ENCODE data around the gene TRIML2.

Gene TRIML2

GRCh38 chr4:188138227-188138626 lies 28.8 kb upstream of the TRIML2 start:
- 93 to 95% methylated on average over 10 of the region's 10 CpGs for WGBS, 2 experiments
- Histone ChIP-seq H3K36me3 (ENCODE audit: control insufficient read depth, insufficient read depth, low read length) (no peaks in the 10 kb centered on the region), H3K27ac (ENCODE audit: insufficient read depth, low read depth, low read length, poor library complexity, severe bottlenecking) (no peak overlapping the region)

GRCh38 chr4:188132232-188132631 lies 22.8 kb upstream of the TRIML2 start:
- no peaks in the 10 kb centered on the region for H3K9me3 ChIP-seq (ENCODE audit: control insufficient read depth, low read length)
- no peaks in the 10 kb centered on the region for H3K36me3 ChIP-seq (ENCODE audit: control insufficient read depth, insufficient read depth, low read length)
- H3K4me1 ChIP-seq (ENCODE audit: control insufficient read depth, insufficient read depth, low read length), result no peaks in the 10 kb centered on the region
- H3K27me3 ChIP-seq (ENCODE audit: control insufficient read depth, insufficient read depth, low read length, poor library complexity, severe bottlenecking), result no peaks in the 10 kb centered on the region
- WGBS, 2 experiments, result 98 to 99% methylated on average over 5 of the region's 5 CpGs
- no peak overlapping the region for H3K27ac ChIP-seq (ENCODE audit: insufficient read depth, low read depth, low read length, poor library complexity, severe bottlenecking)
- H3K4me3 ChIP-seq (ENCODE audit: insufficient read depth, low read depth, low read length), result no peak overlapping the region

More at GRCh38 chr4:188138227-188138626, 28.8 kb upstream of the TRIML2 start:
- no peaks in the 10 kb centered on the region for H3K27me3 ChIP-seq (ENCODE audit: control insufficient read depth, insufficient read depth, low read length, poor library complexity, severe bottlenecking)
- no peaks in the 10 kb centered on the region for H3K9me3 ChIP-seq (ENCODE audit: control insufficient read depth, low read length)
- no peak overlapping the region for H3K4me3 ChIP-seq (ENCODE audit: insufficient read depth, low read depth, low read length)
- H3K4me1 ChIP-seq (ENCODE audit: control insufficient read depth, insufficient read depth, low read length), result no peaks in the 10 kb centered on the region

- no peaks in the 10 kb centered on the region for H3K27me3 ChIP-seq (ENCODE audit: control insufficient read depth, insufficient read depth, low read length, poor library complexity, severe bottlenecking)
- no peaks in the 10 kb centered on the region for H3K36me3 ChIP-seq (ENCODE audit: control insufficient read depth, insufficient read depth, low read length)
- H3K9me3 ChIP-seq (ENCODE audit: control insufficient read depth, low read length), result no peaks in the 10 kb centered on the region
- H3K4me3 ChIP-seq (ENCODE audit: insufficient read depth, low read depth, low read length), result no peak overlapping the region
- no peak overlapping the region for H3K27ac ChIP-seq (ENCODE audit: insufficient read depth, low read depth, low read length, poor library complexity, severe bottlenecking)
- WGBS, 2 experiments, result 89% methylated on average over 4 of the region's 4 CpGs
- H3K4me1 ChIP-seq (ENCODE audit: control insufficient read depth, insufficient read depth, low read length), result no peaks in the 10 kb centered on the region
Observed at GRCh38 chr4:188130355-188130754, 21.0 kb upstream of the TRIML2 start.

- Histone ChIP-seq H3K4me3 (ENCODE audit: insufficient read depth, low read depth, low read length) (no peak overlapping the region), H3K27ac (ENCODE audit: insufficient read depth, low read depth, low read length, poor library complexity, severe bottlenecking) (no peak overlapping the region), H3K36me3 (ENCODE audit: control insufficient read depth, insufficient read depth, low read length) (no peaks in the 10 kb centered on the region), H3K27me3 (ENCODE audit: control insufficient read depth, insufficient read depth, low read length, poor library complexity, severe bottlenecking) (no peaks in the 10 kb centered on the region), H3K9me3 (ENCODE audit: control insufficient read depth, low read length) (no peaks in the 10 kb centered on the region), H3K4me1 (ENCODE audit: control insufficient read depth, insufficient read depth, low read length) (no peaks in the 10 kb centered on the region)
- WGBS, 2 experiments, result 93 to 96% methylated on average over 5 of the region's 5 CpGs
Observed at GRCh38 chr4:188127214-188127874, 17.9 kb upstream of the TRIML2 start.

GRCh38 chr4:188121530-188121929 lies 12.1 kb upstream of the TRIML2 start:
- no peak overlapping the region for H3K27ac ChIP-seq (ENCODE audit: insufficient read depth, low read depth, low read length, poor library complexity, severe bottlenecking)
- 41 to 46% methylated on average over 13 of the region's 13 CpGs for WGBS, 2 experiments
- H3K4me3 ChIP-seq (ENCODE audit: insufficient read depth, low read depth, low read length), result no peak overlapping the region
- no peaks in the 10 kb centered on the region for H3K9me3 ChIP-seq (ENCODE audit: control insufficient read depth, low read length)
- H3K4me1 ChIP-seq (ENCODE audit: control insufficient read depth, insufficient read depth, low read length), result no peaks in the 10 kb centered on the region
- no peaks in the 10 kb centered on the region for H3K27me3 ChIP-seq (ENCODE audit: control insufficient read depth, insufficient read depth, low read length, poor library complexity, severe bottlenecking)
- H3K36me3 ChIP-seq (ENCODE audit: control insufficient read depth, insufficient read depth, low read length), result no peaks in the 10 kb centered on the region

- no peaks in the 10 kb centered on the region for H3K4me1 ChIP-seq (ENCODE audit: control insufficient read depth, insufficient read depth, low read length)
- no peak overlapping the region for H3K4me3 ChIP-seq (ENCODE audit: insufficient read depth, low read depth, low read length)
- 90 to 92% methylated on average over 16 of the region's 16 CpGs for WGBS, 2 experiments
- no peaks in the 10 kb centered on the region for H3K36me3 ChIP-seq (ENCODE audit: control insufficient read depth, insufficient read depth, low read length)
- H3K27me3 ChIP-seq (ENCODE audit: control insufficient read depth, insufficient read depth, low read length, poor library complexity, severe bottlenecking), result no peaks in the 10 kb centered on the region
- H3K9me3 ChIP-seq (ENCODE audit: control insufficient read depth, low read length), result no peaks in the 10 kb centered on the region
- H3K27ac ChIP-seq (ENCODE audit: insufficient read depth, low read depth, low read length, poor library complexity, severe bottlenecking), result no peak overlapping the region
Observed at GRCh38 chr4:188117631-188118324, 8.4 kb upstream of the TRIML2 start.

- Histone ChIP-seq H3K27ac (ENCODE audit: insufficient read depth, low read depth, low read length, poor library complexity, severe bottlenecking) (no peak overlapping the region), H3K4me1 (ENCODE audit: control insufficient read depth, insufficient read depth, low read length) (peaks cover 7% of the 10 kb centered on the region)
- 94 to 96% methylated on average over 8 to 9 of the region's 9 CpGs for WGBS, 2 experiments
Observed at GRCh38 chr4:188113156-188113555, 3.8 kb upstream of the TRIML2 start.

GRCh38 chr4:188111955-188112354 lies 2.6 kb upstream of the TRIML2 start:
- H3K4me3 ChIP-seq (ENCODE audit: insufficient read depth, low read depth, low read length), result no peak overlapping the region
- 71 to 83% methylated on average over 5 to 6 of the region's 6 CpGs for WGBS, 2 experiments
- no peak overlapping the region for H3K27ac ChIP-seq (ENCODE audit: insufficient read depth, low read depth, low read length, poor library complexity, severe bottlenecking)
- no peaks in the 10 kb centered on the region for H3K36me3 ChIP-seq (ENCODE audit: control insufficient read depth, insufficient read depth, low read length)
- peaks cover 14% of the 10 kb centered on the region for H3K4me1 ChIP-seq (ENCODE audit: control insufficient read depth, insufficient read depth, low read length)
- H3K9me3 ChIP-seq (ENCODE audit: control insufficient read depth, low read length), result no peaks in the 10 kb centered on the region
- no peaks in the 10 kb centered on the region for H3K27me3 ChIP-seq (ENCODE audit: control insufficient read depth, insufficient read depth, low read length, poor library complexity, severe bottlenecking)

More at GRCh38 chr4:188113156-188113555, 3.8 kb upstream of the TRIML2 start:
- Histone ChIP-seq H3K27me3 (ENCODE audit: control insufficient read depth, insufficient read depth, low read length, poor library complexity, severe bottlenecking) (no peaks in the 10 kb centered on the region), H3K36me3 (ENCODE audit: control insufficient read depth, insufficient read depth, low read length) (no peaks in the 10 kb centered on the region), H3K9me3 (ENCODE audit: control insufficient read depth, low read length) (no peaks in the 10 kb centered on the region), H3K4me3 (ENCODE audit: insufficient read depth, low read depth, low read length) (no peak overlapping the region)

GRCh38 chr4:188110741-188111471 lies 1.5 kb upstream of the TRIML2 start:
- Histone ChIP-seq H3K4me1 (ENCODE audit: control insufficient read depth, insufficient read depth, low read length) (peaks cover 14% of the 10 kb centered on the region), H3K4me3 (ENCODE audit: insufficient read depth, low read depth, low read length) (no peak overlapping the region), H3K36me3 (ENCODE audit: control insufficient read depth, insufficient read depth, low read length) (no peaks in the 10 kb centered on the region), H3K9me3 (ENCODE audit: control insufficient read depth, low read length) (no peaks in the 10 kb centered on the region), H3K27me3 (ENCODE audit: control insufficient read depth, insufficient read depth, low read length, poor library complexity, severe bottlenecking) (no peaks in the 10 kb centered on the region), H3K27ac (ENCODE audit: insufficient read depth, low read depth, low read length, poor library complexity, severe bottlenecking) (no peak overlapping the region)
- WGBS, 2 experiments, result 72 to 78% methylated on average over 5 to 6 of the region's 7 CpGs

GRCh38 chr4:188110036-188110435 lies 633 bp upstream of the TRIML2 start:
- no peak overlapping the region for H3K27ac ChIP-seq (ENCODE audit: insufficient read depth, low read depth, low read length, poor library complexity, severe bottlenecking)
- no peak overlapping the region for H3K4me3 ChIP-seq (ENCODE audit: insufficient read depth, low read depth, low read length)
- H3K4me1 ChIP-seq (ENCODE audit: control insufficient read depth, insufficient read depth, low read length), result peaks cover 14% of the 10 kb centered on the region
- H3K36me3 ChIP-seq (ENCODE audit: control insufficient read depth, insufficient read depth, low read length), result no peaks in the 10 kb centered on the region
- no peaks in the 10 kb centered on the region for H3K9me3 ChIP-seq (ENCODE audit: control insufficient read depth, low read length)
- no peaks in the 10 kb centered on the region for H3K27me3 ChIP-seq (ENCODE audit: control insufficient read depth, insufficient read depth, low read length, poor library complexity, severe bottlenecking)
- WGBS, 2 experiments, result 65 to 80% methylated on average over 3 of the region's 3 CpGs

Data from ectodermal cell (in vitro differentiated cells).